H1 (cell line): ENCODE results near the gene NME7. TPM values are rescaled to one million over a fixed set of nuclear protein-coding genes. Genes with fewer than 3 reads are reported as not detected.

ENCODE experiments used
- CTCF ChIA-PET: fragments of 300-600 bp; sonication (Branson Sonifier 250); formaldehyde crosslinking; loops from one replicate; lab custom pipeline; 2021; ENCODE audit not compliant: partially characterized antibody; lab: Charles Lee
- POLR2A ChIA-PET: fragments of 300-600 bp; sonication (Branson Sonifier 250); formaldehyde crosslinking; loops from one replicate; lab custom pipeline; 2021; ENCODE audit warnings: inconsistent platforms; ENCODE audit not compliant: partially characterized antibody; lab: Charles Lee
- DNase-seq, 2 experiments: peaks; one replicate each; pipeline versions ENCODE4 v3.0.0 to v3.0.0-alpha.2; 2010 to 2022; ENCODE audit warnings: low spot score in 2 of 2, low read depth in 1 of 2, mixed read lengths in 1 of 2
- FAIRE-seq: peaks from 2 replicates; lab custom pipeline; 2011; peaks lifted over from hg19 to GRCh38; lab: Jason Lieb, UNC
- H2AFZ ChIP-seq: 2 replicates; pipeline ENCODE4 v1.8.1; 2012; ENCODE audit warnings: low read length, inconsistent platforms
- H2AK5ac ChIP-seq: 2 replicates; pipeline ENCODE4 v1.6.1; 2013; ENCODE audit warnings: low read depth, low read length
- H2BK120ac ChIP-seq: replicated peaks from 2 replicates; pipeline ENCODE3; 2013; ENCODE audit warnings: low read depth, low read length, inconsistent platforms
- H2BK12ac ChIP-seq: 2 replicates; pipeline ENCODE4 v1.6.1; 2013; ENCODE audit warnings: low read depth, low read length
- H2BK15ac ChIP-seq: 2 replicates; pipeline ENCODE4 v1.6.1; 2013; ENCODE audit warnings: low read length
- H2BK20ac ChIP-seq: 2 replicates; pipeline ENCODE4 v1.6.1; 2013; ENCODE audit warnings: low read length
- H2BK5ac ChIP-seq: 2 replicates; pipeline ENCODE4 v1.6.1; 2013; ENCODE audit warnings: low read depth, low read length
- H3K14ac ChIP-seq: 2 replicates; pipeline ENCODE4 v1.6.1; 2013; ENCODE audit warnings: inconsistent platforms; ENCODE audit not compliant: insufficient read length
- H3K18ac ChIP-seq: 2 replicates; pipeline ENCODE4 v1.6.1; 2013; ENCODE audit warnings: low read length; ENCODE audit errors: extremely low read depth
- H3K23ac ChIP-seq: 2 replicates; pipeline ENCODE4 v1.6.1; 2013; ENCODE audit warnings: inconsistent platforms; ENCODE audit not compliant: insufficient read length
- H3K23me2 ChIP-seq: 2 replicates; pipeline ENCODE4 v1.6.1; 2013; ENCODE audit warnings: low read depth, low read length
- H3K27ac ChIP-seq: 2 replicates; pipeline ENCODE4 v1.6.1; 2011; ENCODE audit warnings: low read depth, low read length, inconsistent platforms
- H3K27me3 ChIP-seq, 4 experiments: replicated peaks in 1 of 4; 1 replicate in 1 of 4; 2 replicates in 3 of 4; pipeline versions ENCODE4 v1.6.1 to v1.8.1; 2011 to 2013; ENCODE audit warnings: low read length in 3 of 4, mild to moderate bottlenecking in 3 of 4, inconsistent platforms in 2 of 4, mixed read lengths in 2 of 4, moderate library complexity in 1 of 4; ENCODE audit not compliant: control insufficient read depth in 3 of 4, insufficient read depth in 3 of 4; ENCODE audit errors: extremely low read depth in 1 of 4
- H3K36me3 ChIP-seq, 4 experiments: 2 replicates each; pipeline versions ENCODE4 v1.6.1 to v1.8.1; 2011 to 2013; ENCODE audit warnings: mild to moderate bottlenecking in 4 of 4, low read length in 3 of 4, moderate library complexity in 2 of 4, control low read depth in 1 of 4, inconsistent platforms in 1 of 4; ENCODE audit not compliant: insufficient read depth in 4 of 4, control insufficient read depth in 2 of 4
- H3K4ac ChIP-seq: replicated peaks from 2 replicates; pipeline ENCODE3; 2013; ENCODE audit warnings: low read length, low read depth, mixed read lengths, inconsistent platforms; ENCODE audit not compliant: insufficient read length
- H3K4me1 ChIP-seq, 4 experiments: replicated peaks in 1 of 4; 1 replicate in 1 of 4; 2 replicates in 3 of 4; pipeline versions ENCODE4 v1.6.1 to v1.8.1; 2011 to 2013; ENCODE audit warnings: low read length in 3 of 4, inconsistent platforms in 2 of 4, mixed read lengths in 1 of 4; ENCODE audit not compliant: insufficient read depth in 4 of 4, control insufficient read depth in 3 of 4
- H3K4me2 ChIP-seq, 2 experiments: 2 replicates each; pipeline versions ENCODE4 v1.6.1 to v1.8.1; 2011 to 2013; ENCODE audit warnings: low read depth in 2 of 2, low read length in 2 of 2, control low read depth in 1 of 2, inconsistent platforms in 1 of 2, mild to moderate bottlenecking in 1 of 2; ENCODE audit not compliant: insufficient read depth in 1 of 2
- H3K4me3 ChIP-seq, 4 experiments: fragments of 200-600, 300-600 bp in 1 of 4; sonication (generic), shearing (Covaris generic), sonication (Bioruptor Twin) in 1 of 4; 2 replicates each; pipeline versions ENCODE4 v1.5.1 to v1.8.1; 2011 to 2016; ENCODE audit warnings: low read length in 4 of 4, low read depth in 3 of 4, control low read depth in 2 of 4, inconsistent platforms in 2 of 4, mild to moderate bottlenecking in 2 of 4, mixed read lengths in 1 of 4, moderate library complexity in 1 of 4; ENCODE audit not compliant: insufficient read depth in 2 of 4; ENCODE audit errors: extremely low read depth in 1 of 4
- H3K56ac ChIP-seq: replicated peaks from 2 replicates; pipeline ENCODE3; 2013; ENCODE audit warnings: low read depth, mild to moderate bottlenecking, mixed read lengths, low read length, inconsistent platforms; ENCODE audit not compliant: insufficient read length
- H3K79me1 ChIP-seq: 2 replicates; pipeline ENCODE4 v1.6.1; 2013; ENCODE audit warnings: low read depth, low read length, control low read depth
- H3K79me2 ChIP-seq, 2 experiments: 2 replicates each; pipeline versions ENCODE4 v1.6.1 to v1.8.1; 2012 to 2013; ENCODE audit warnings: low read length in 2 of 2, mild to moderate bottlenecking in 2 of 2, inconsistent platforms in 1 of 2; ENCODE audit not compliant: insufficient read depth in 2 of 2, control insufficient read depth in 1 of 2
- H3K9ac ChIP-seq, 4 experiments: replicated peaks in 1 of 4; 1 replicate in 1 of 4; 2 replicates in 3 of 4; pipeline versions ENCODE4 v1.6.1 to v1.8.1; 2011 to 2013; ENCODE audit warnings: low read depth in 3 of 4, low read length in 3 of 4, control low read depth in 2 of 4, mild to moderate bottlenecking in 2 of 4, moderate library complexity in 2 of 4, inconsistent platforms in 1 of 4; ENCODE audit errors: extremely low read depth in 1 of 4
- H3K9me3 ChIP-seq, 2 experiments: 2 replicates each; pipeline versions ENCODE4 v1.6.1 to v1.8.1; 2012 to 2013; ENCODE audit warnings: mild to moderate bottlenecking in 2 of 2, moderate library complexity in 2 of 2, control low read depth in 1 of 2, inconsistent platforms in 1 of 2, low read depth in 1 of 2, low read length in 1 of 2, mixed read lengths in 1 of 2; ENCODE audit not compliant: insufficient read depth in 2 of 2
- H4K20me1 ChIP-seq, 2 experiments: replicated peaks in 1 of 2; 2 replicates each; pipeline versions ENCODE3 to v1.8.1; 2011 to 2013; ENCODE audit warnings: inconsistent platforms in 2 of 2, low read length in 2 of 2, mild to moderate bottlenecking in 1 of 2; ENCODE audit not compliant: insufficient read depth in 2 of 2, control insufficient read depth in 1 of 2
- H4K5ac ChIP-seq: 2 replicates; pipeline ENCODE4 v1.6.1; 2013; ENCODE audit warnings: low read length, low read depth, mixed read lengths, inconsistent platforms; ENCODE audit not compliant: insufficient read length
- H4K8ac ChIP-seq: 2 replicates; pipeline ENCODE4 v1.8.0; 2013; ENCODE audit warnings: mild to moderate bottlenecking, moderate library complexity, low read length, inconsistent platforms; ENCODE audit not compliant: insufficient read depth; ENCODE audit errors: extremely low read depth
- H4K91ac ChIP-seq: replicated peaks from 2 replicates; pipeline ENCODE3; 2013; ENCODE audit warnings: low read length, mixed read lengths, inconsistent platforms; ENCODE audit not compliant: insufficient read length
- GTF2F1 ChIP-seq: IDR thresholded peaks from 2 replicates; pipeline ENCODE4 v1.6.1; 2012; ENCODE audit warnings: low read depth, low read length, improper control_type of control experiment, borderline replicate concordance
- KDM1A ChIP-seq: fragments of 200-600, 300-600 bp; sonication (generic); IDR thresholded peaks from 2 replicates; pipeline ENCODE4 v1.7.1; 2016; ENCODE audit warnings: mild to moderate bottlenecking, low read length, borderline replicate concordance
- polyA plus RNA-seq, 7 experiments: library from polyadenylated mRNA; depleted of rRNA in 3 of 7; stranded (reverse) in 5 of 7; unstranded in 2 of 7; fragments of >200 nt in 5 of 7; fragments of 200-250 nt in 2 of 7; gene quantifications; 1 replicate in 5 of 7; 2 replicates in 1 of 7; 4 replicates in 1 of 7; pipeline versions ENCODE4 v1.2.1 to v1.2.3, GENCODE V29; 2011 to 2013; ENCODE audit warnings: missing spikeins in 2 of 7, mixed read lengths in 2 of 7
- total RNA-seq: library from RNA; stranded (reverse); fragmentation: NEBNext Ultra II Directional; extraction: Animal tissue kit (Norgen Biotek cat#: 25700); gene quantifications from 2 replicates; pipeline ENCODE4 v1.2.1, GENCODE V29; 2021

The NME7 gene
- total and polyA plus RNA-seq, 2 of the 8 experiments (the other 6 are each of a cell fraction or from before 2014, with no cell fraction given) = 11.6 to 28.5 TPM

- H2AFZ ChIP-seq = no peak overlapping the region
- TF ChIP-seq KDM1A (no peak), GTF2F1 (no peak)
- no peak overlapping the region for H2BK5ac ChIP-seq
- no peak overlapping the region for H3K23ac ChIP-seq
- no peak overlapping the region for H3K18ac ChIP-seq
- ChIA-PET CTCF (interaction anchor here (1.1 to 2.0 kb wide), 2 partner anchors 9 to 702 kb away, joined by 3 to 6 read pairs; no protein-coding TSS in a partner anchor), POLR2A (no interaction called here)
- H3K9ac ChIP-seq = no peak overlapping the region
- H3K4me2 ChIP-seq = no peak overlapping the region
- no peak overlapping the region for H2BK15ac ChIP-seq
- no peaks in the 10 kb centered on the region for H4K20me1 ChIP-seq
- H2BK20ac ChIP-seq = no peak overlapping the region
- no peak for DNase-seq
- no peak overlapping the region for H3K4me3 ChIP-seq
- H3K27me3 ChIP-seq = no peaks in the 10 kb centered on the region
- H2BK12ac ChIP-seq = no peak overlapping the region; the same call in 1 of the 2 replicates
- no peak overlapping the region for H3K56ac ChIP-seq
- H2AK5ac ChIP-seq = no peak overlapping the region
- no peak overlapping the region for H3K14ac ChIP-seq
- H3K79me2 ChIP-seq = no peaks in the 10 kb centered on the region
- H3K27ac ChIP-seq = no peak overlapping the region
- no peak overlapping the region for H2BK120ac ChIP-seq
- H3K36me3 ChIP-seq = no peaks in the 10 kb centered on the region; a peak in 1 of 8 replicates
- peak overlapping the region; percentile 38 for H4K91ac ChIP-seq
- no peaks in the 10 kb centered on the region for H3K23me2 ChIP-seq
- no peak overlapping the region for H3K4ac ChIP-seq
- 0 out of 2 replicates have a peak, but pooled peaks cover 3% of the 10 kb centered on the region for H3K79me1 ChIP-seq
- H4K8ac ChIP-seq = no peak overlapping the region
- FAIRE-seq = no peak
- peaks cover 0 to 2% (median 0%) of the 10 kb centered on the region in 4 experiments; a peak in 2 of 7 replicates for H3K4me1 ChIP-seq
- H3K9me3 ChIP-seq = peaks cover 6 to 13% of the 10 kb centered on the region in 2 experiments; a peak in 3 of 4 replicates
- no peak overlapping the region for H4K5ac ChIP-seq
Observed at GRCh38 chr1:169339773-169340172, 27.8 kb downstream of the NME7 start.
